ENCODE data around the gene DNAH1.

The DNAH1 gene

GRCh38 chr3:52373676-52374075 lies 57.6 kb downstream of the DNAH1 start:
- no peak overlapping the region for H3K4me3 ChIP-seq (ENCODE audit: control insufficient read depth, low read depth, low read length)
- no peak for DNase-seq (ENCODE audit: low read depth)
- no peak for TF ChIP-seq CTCF (IDR thresholded peaks at IDR 0.05; ENCODE audit: control insufficient read depth, insufficient read depth, low read depth, low read length, missing control alignments)

DNA sequence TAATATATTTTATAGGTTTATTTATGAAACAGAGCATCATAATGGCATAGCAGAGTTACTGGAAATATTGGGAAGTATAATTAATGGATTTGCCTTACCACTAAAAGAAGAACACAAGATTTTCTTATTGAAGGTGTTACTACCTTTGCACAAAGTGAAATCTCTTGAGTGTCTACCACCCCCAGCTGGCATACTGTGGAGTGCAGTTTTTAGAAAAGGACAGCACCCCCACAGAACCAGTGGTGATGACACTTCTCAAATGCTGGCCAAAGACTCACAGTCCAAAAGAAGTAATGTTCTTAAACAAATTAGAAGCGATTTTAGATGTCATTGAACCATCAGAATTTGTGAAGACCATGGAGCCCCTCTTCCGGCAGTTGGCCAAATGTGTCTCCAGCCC lies 58.1 kb downstream of the DNAH1 start:
- TF ChIP-seq CTCF (IDR thresholded peaks at IDR 0.05; ENCODE audit: control insufficient read depth, insufficient read depth, low read depth, low read length, missing control alignments): no peak
- no peak for DNase-seq (ENCODE audit: low read depth)
- H3K4me3 ChIP-seq (ENCODE audit: control insufficient read depth, low read depth, low read length): no peak overlapping the region

- no peak for DNase-seq (ENCODE audit: low read depth)
These were observed 63.5 kb downstream of the DNAH1 start for GRCh38 chr3:52379610-52380009.

GRCh38 chr3:52380023-52380422 lies 63.9 kb downstream of the DNAH1 start:
- no peak for TF ChIP-seq CTCF (IDR thresholded peaks at IDR 0.05; ENCODE audit: control insufficient read depth, insufficient read depth, low read depth, low read length, missing control alignments)
- H3K4me3 ChIP-seq (ENCODE audit: control insufficient read depth, low read depth, low read length): no peak overlapping the region
- no peak for DNase-seq (ENCODE audit: low read depth)

More at GRCh38 chr3:52379610-52380009, 63.5 kb downstream of the DNAH1 start:
- TF ChIP-seq CTCF (IDR thresholded peaks at IDR 0.05; ENCODE audit: control insufficient read depth, insufficient read depth, low read depth, low read length, missing control alignments): no peak
- no peak overlapping the region for H3K4me3 ChIP-seq (ENCODE audit: control insufficient read depth, low read depth, low read length)

DNA sequence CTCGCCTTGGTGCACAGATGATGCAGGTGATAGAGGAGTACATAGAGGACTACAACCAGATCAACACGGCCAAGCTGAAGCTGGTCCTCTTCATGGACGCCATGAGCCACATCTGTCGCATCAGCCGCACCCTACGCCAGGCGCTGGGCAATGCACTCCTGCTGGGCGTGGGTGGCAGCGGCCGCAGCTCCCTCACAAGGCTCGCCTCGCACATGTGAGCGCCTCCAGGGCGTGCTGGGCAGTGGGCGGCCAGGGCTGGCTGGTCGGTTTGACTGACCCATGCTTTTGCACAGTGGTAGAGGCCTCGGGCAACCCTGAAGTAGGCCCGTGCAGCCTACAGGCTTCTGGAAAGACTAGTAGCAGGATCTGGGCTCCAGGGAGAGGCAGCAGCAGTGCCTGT lies 65.5 kb downstream of the DNAH1 start:
- no peak overlapping the region for H3K4me3 ChIP-seq (ENCODE audit: control insufficient read depth, low read depth, low read length)
- no peak for DNase-seq (ENCODE audit: low read depth)
- TF ChIP-seq CTCF (IDR thresholded peaks at IDR 0.05; ENCODE audit: control insufficient read depth, insufficient read depth, low read depth, low read length, missing control alignments): no peak

GRCh38 chr3:52383446-52383845 lies 67.3 kb downstream of the DNAH1 start:
- no peak for DNase-seq (ENCODE audit: low read depth)
- TF ChIP-seq CTCF (IDR thresholded peaks at IDR 0.05; ENCODE audit: control insufficient read depth, insufficient read depth, low read depth, low read length, missing control alignments): no peak
- no peak overlapping the region for H3K4me3 ChIP-seq (ENCODE audit: control insufficient read depth, low read depth, low read length)
